ENCODE results near the gene NUDT8. TPM values are rescaled to one million over a fixed set of nuclear protein-coding genes. Genes with fewer than 3 reads are reported as not detected.

NUDT8 gene
- total and polyA plus RNA-seq, 10 of the 15 experiments (the other 5 are each of a cell fraction or from before 2014, with no cell fraction given) = 0.32 to 18.2 (median 9.8) TPM

DNA sequence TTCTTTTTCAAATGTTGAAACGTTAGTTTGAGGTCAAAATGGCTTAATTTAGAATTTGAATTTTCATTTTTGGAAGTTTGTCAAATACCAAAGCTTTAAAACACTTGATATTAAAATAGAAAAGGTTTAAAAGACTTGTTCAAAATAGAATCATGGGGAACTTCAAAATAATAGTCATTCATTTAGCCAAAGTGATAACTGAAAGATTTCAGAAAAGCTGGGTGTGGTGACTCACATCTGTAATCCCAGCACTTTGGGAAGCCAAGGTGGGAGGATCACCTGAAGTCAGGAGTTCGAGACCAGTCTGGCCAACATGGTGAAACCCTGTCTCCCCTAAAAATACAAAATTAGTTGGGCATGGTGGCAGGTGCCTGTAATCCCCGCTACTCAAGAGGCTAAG is 35.3 kb downstream of the NUDT8 start:
- POLR2A ChIA-PET = interaction anchor here (0.7 kb wide), 1 partner anchor 13 kb away, joined by 3 read pairs; no protein-coding TSS in a partner anchor
- Histone ChIP-seq H3K79me2 (ENCODE audit: control insufficient read depth, insufficient read depth, low read length) (no peaks in the 10 kb centered on the region), H3K36me3 (ENCODE audit: control insufficient read depth in 2 of 2, insufficient read depth in 2 of 2, low read length in 1 of 2) (no peaks in the 10 kb centered on the region), H3K4me3 (no peak overlapping the region), H3K9ac (ENCODE audit: control insufficient read depth, insufficient read depth, low read length) (no peak overlapping the region), H4K20me1 (ENCODE audit: control insufficient read depth, insufficient read depth) (no peaks in the 10 kb centered on the region), H3K27ac (ENCODE audit: control insufficient read depth, insufficient read depth) (no peak overlapping the region), H3K9me3 (replicated peaks; ENCODE audit: control insufficient read depth, insufficient read depth, low read length) (peaks cover 1% of the 10 kb centered on the region; the same call in 1 of the 3 replicates), H2AFZ (ENCODE audit: control insufficient read depth, low read depth, low read length) (no peak overlapping the region), H3K4me1 (ENCODE audit: control insufficient read depth, insufficient read depth, low read length) (no peaks in the 10 kb centered on the region), H3K27me3 (replicated peaks in 1 of 2; ENCODE audit: control insufficient read depth in 2 of 2, insufficient read depth in 2 of 2, low read length in 1 of 2) (no peaks in the 10 kb centered on the region), H3K4me2 (ENCODE audit: control insufficient read depth, insufficient read depth) (no peak overlapping the region)
- 55% methylated on average over 3 of the region's 3 CpGs for WGBS (ENCODE audit: insufficient coverage, insufficient replicate concordance, low lambda C conversion rate, missing lambda C conversion rate)
- CTCF ChIA-PET = interaction anchor here (0.8 kb wide), 1 partner anchor 21 kb away, joined by 3 read pairs; no protein-coding TSS in a partner anchor
- no TSS peak for BruUV-seq (replicated peaks)
- ATAC-seq (no peak), DNase-seq (ENCODE audit: low read depth, low spot score) (no peak), FAIRE-seq (no peak)
- no peak for TF ChIP-seq HDAC6 (IDR thresholded peaks at IDR 0.05; ENCODE audit: unreplicated experiment)
- no peak for TF ChIP-seq ETV6 (conservative IDR thresholded peaks at IDR 0.05 in 1 of 2, IDR thresholded peaks at IDR 0.05 in 1 of 2; ENCODE audit: borderline replicate concordance in 1 of 2, low read depth in 1 of 2)
- TF ChIP-seq, protein P1, sequence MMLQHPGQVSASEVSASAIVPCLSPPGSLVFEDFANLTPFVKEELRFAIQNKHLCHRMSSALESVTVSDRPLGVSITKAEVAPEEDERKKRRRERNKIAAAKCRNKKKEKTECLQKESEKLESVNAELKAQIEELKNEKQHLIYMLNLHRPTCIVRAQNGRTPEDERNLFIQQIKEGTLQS (IDR thresholded peaks at IDR 0.05; ENCODE audit: borderline replicate concordance, extremely low read depth, low read depth, low read length) = no peak
- no peak for TF ChIP-seq ATF7 (IDR thresholded peaks at IDR 0.05; ENCODE audit: low read depth)
- no peak for TF ChIP-seq GABPA (IDR thresholded peaks at IDR 0.05; ENCODE audit: low read depth)
- TF ChIP-seq HDAC2 (IDR thresholded peaks at IDR 0.05) = no peak
- no peak for TF ChIP-seq NFIC (IDR thresholded peaks at IDR 0.05; ENCODE audit: low read depth, low read length)
- RAD21 ChIA-PET (ENCODE audit: unreplicated experiment) = interaction anchor here (0.9 kb wide), 1 partner anchor 11 kb away, joined by 3 read pairs; the partner anchor contains the start of gene GSTP1
- in situ Hi-C loops (cut with MboI) (no loop called here), intact Hi-C loops (cut with micrococcal nuclease; ENCODE audit: unreplicated experiment) (no loop called here)
- SMC1A ChIA-PET (ENCODE audit: uncharacterized antibody, unreplicated experiment) = interaction anchor here (0.7 kb wide), 1 partner anchor 21 kb away, joined by 3 read pairs; no protein-coding TSS in a partner anchor
